GM12878 (cell line): Measurements from ENCODE around the gene MYL12A. TPM values are rescaled to one million over a fixed set of nuclear protein-coding genes. Genes with fewer than 3 reads are reported as not detected.

Experiments used
- ATF7 ChIP-seq: fragments of 450-650 bp; IDR thresholded peaks from 2 replicates; pipeline ENCODE4 v1.6.1; 2016; ENCODE audit warnings: low read depth, mild to moderate bottlenecking
- BMI1 ChIP-seq: fragments of 450-650 bp; IDR thresholded peaks from 2 replicates; pipeline ENCODE4 v1.6.1; 2016; ENCODE audit warnings: mild to moderate bottlenecking, moderate library complexity, borderline replicate concordance
- CHD4 ChIP-seq: fragments of 200-600 bp; sonication (generic); IDR thresholded peaks from 2 replicates; pipeline ENCODE4 v1.6.1; 2016; ENCODE audit warnings: mild to moderate bottlenecking
- EGR1 ChIP-seq, 2 experiments: IDR thresholded peaks; 1 replicate in 1 of 2; 2 replicates in 1 of 2; pipeline ENCODE4 v1.6.1; 2011 to 2012; ENCODE audit warnings: low read depth in 2 of 2, low read length in 2 of 2, borderline replicate concordance in 1 of 2, mild to moderate bottlenecking in 1 of 2, moderate library complexity in 1 of 2
- IKZF2 ChIP-seq, 2 experiments: fragments of 450-650 bp; IDR thresholded peaks; 2 replicates each; pipeline ENCODE4 v1.6.1; 2017; ENCODE audit warnings: mild to moderate bottlenecking in 2 of 2, moderate library complexity in 2 of 2
- IRF4 ChIP-seq: IDR thresholded peaks from 2 replicates; pipeline ENCODE4 v1.6.1; 2011; ENCODE audit warnings: low read depth, low read length
- MAX ChIP-seq: IDR thresholded peaks from 2 replicates; pipeline ENCODE4 v1.6.1; 2012; ENCODE audit warnings: low read depth, low read length, improper control_type of control experiment
- MEF2A ChIP-seq: IDR thresholded peaks from 2 replicates; pipeline ENCODE4 v1.6.1; 2011; ENCODE audit warnings: low read depth, mild to moderate bottlenecking, low read length, moderate library complexity; ENCODE audit not compliant: insufficient read depth
- MTA2 ChIP-seq: fragments of 450-650 bp; IDR thresholded peaks from 2 replicates; pipeline ENCODE4 v1.6.1; 2016; ENCODE audit warnings: low read depth, mild to moderate bottlenecking, moderate library complexity
- NFYA ChIP-seq: IDR thresholded peaks from 2 replicates; pipeline ENCODE4 v1.6.1; 2011; ENCODE audit warnings: low read depth, mild to moderate bottlenecking, low read length, improper control_type of control experiment, borderline replicate concordance
- PML ChIP-seq: IDR thresholded peaks from 2 replicates; pipeline ENCODE4 v1.6.1; 2012; ENCODE audit warnings: low read length, inconsistent platforms
- POLR2A ChIP-seq: IDR thresholded peaks from 2 replicates; pipeline ENCODE4 v1.6.1; 2011; ENCODE audit warnings: low read depth, mild to moderate bottlenecking, low read length
- RBBP5 ChIP-seq: fragments of 200-600 bp; sonication (generic); conservative IDR thresholded peaks from 2 replicates; pipeline ENCODE4 v1.6.1; 2016
- SREBF1 ChIP-seq: IDR thresholded peaks from 2 replicates; pipeline ENCODE4 v1.6.1; 2012; ENCODE audit warnings: mild to moderate bottlenecking, low read length
- SRF ChIP-seq, 2 experiments: IDR thresholded peaks; 2 replicates each; pipeline ENCODE4 v1.6.1; 2011; ENCODE audit warnings: low read depth in 2 of 2, low read length in 2 of 2, mild to moderate bottlenecking in 1 of 2, moderate library complexity in 1 of 2
- TARDBP ChIP-seq: IDR thresholded peaks from 2 replicates; pipeline ENCODE4 v1.6.1; 2016; ENCODE audit warnings: borderline replicate concordance
- TBL1XR1 ChIP-seq: IDR thresholded peaks from 2 replicates; pipeline ENCODE4 v1.6.1; 2012; ENCODE audit warnings: low read depth, low read length, improper control_type of control experiment
- ZNF592 ChIP-seq: fragments of 450-650 bp; IDR thresholded peaks from 2 replicates; pipeline ENCODE4 v1.6.1; 2017; ENCODE audit warnings: mild to moderate bottlenecking, moderate library complexity
- polyA plus RNA-seq, 11 experiments: library from polyadenylated mRNA; depleted of rRNA in 4 of 11; unstranded in 6 of 11; stranded (reverse) in 5 of 11; fragments of >200 nt; fragmentation: Nextera tagmentation in 4 of 11; fragmentation: Illumina TruSeq in 1 of 11; extraction: Ambion mirVana in 4 of 11; extraction: Trizol in 1 of 11; gene quantifications; 1 replicate in 1 of 11; 2 replicates in 10 of 11; pipeline versions ENCODE4 v1.2.1 to v1.2.3, GENCODE V29; 2011 to 2016; ENCODE audit warnings: inconsistent platforms in 2 of 11, missing spikeins in 2 of 11, low read depth in 1 of 11
- total RNA-seq, 4 experiments: library from RNA; depleted of rRNA in 3 of 4; stranded (reverse); fragments of >200 nt in 3 of 4; fragmentation: Illumina TruSeq in 1 of 4; extraction: Trizol in 1 of 4; gene quantifications; 2 replicates each; pipeline versions ENCODE4 v1.2.1 to v1.2.3, GENCODE V29; 2013 to 2021
- TF ChIP-seq, protein P1 (sequence below): fragments of 450-650 bp; IDR thresholded peaks from 2 replicates; pipeline ENCODE4 v1.6.1; 2018; ENCODE audit warnings: mild to moderate bottlenecking, low read depth, moderate library complexity; ENCODE audit not compliant: partially characterized antibody

Gene MYL12A
- total and polyA plus RNA-seq, 10 of the 15 experiments (the other 5 are each of a cell fraction or from before 2014, with no cell fraction given): 488 to 1,663 (median 924) TPM

DNA sequence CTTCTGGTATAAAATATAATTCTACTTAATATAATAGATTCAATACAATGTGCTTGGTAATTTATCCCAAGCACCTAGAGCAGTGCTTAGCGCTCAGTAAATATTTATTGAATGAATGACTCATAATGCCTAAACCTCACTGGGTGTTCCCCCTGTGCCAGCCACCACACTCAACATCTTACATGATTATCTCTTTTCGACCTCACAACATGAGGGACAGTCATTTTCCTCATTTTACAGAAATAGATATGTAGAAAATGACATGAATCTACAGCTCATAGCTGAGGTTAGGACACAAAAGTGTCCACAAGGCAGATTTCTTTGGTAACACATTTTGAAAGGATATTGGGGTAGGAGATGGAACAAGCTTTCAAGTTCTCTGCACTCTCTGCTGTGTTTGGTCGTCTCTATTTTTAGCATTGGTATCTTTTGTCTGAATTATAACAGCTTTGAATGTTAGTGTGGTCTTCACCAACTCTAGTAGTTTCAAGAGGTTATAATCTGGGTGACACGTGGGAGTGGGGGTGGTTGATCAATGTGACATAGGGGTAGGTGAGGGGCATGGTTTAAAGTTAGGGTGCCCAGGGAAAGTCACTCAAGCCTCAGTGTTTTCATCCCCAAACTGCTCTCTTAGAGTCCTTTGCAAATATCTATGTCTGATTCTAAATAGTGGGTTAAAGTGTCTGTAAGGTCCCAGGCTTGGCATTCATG is 37.6 kb upstream of the MYL12A start (continued):
- TF ChIP-seq, protein P1, sequence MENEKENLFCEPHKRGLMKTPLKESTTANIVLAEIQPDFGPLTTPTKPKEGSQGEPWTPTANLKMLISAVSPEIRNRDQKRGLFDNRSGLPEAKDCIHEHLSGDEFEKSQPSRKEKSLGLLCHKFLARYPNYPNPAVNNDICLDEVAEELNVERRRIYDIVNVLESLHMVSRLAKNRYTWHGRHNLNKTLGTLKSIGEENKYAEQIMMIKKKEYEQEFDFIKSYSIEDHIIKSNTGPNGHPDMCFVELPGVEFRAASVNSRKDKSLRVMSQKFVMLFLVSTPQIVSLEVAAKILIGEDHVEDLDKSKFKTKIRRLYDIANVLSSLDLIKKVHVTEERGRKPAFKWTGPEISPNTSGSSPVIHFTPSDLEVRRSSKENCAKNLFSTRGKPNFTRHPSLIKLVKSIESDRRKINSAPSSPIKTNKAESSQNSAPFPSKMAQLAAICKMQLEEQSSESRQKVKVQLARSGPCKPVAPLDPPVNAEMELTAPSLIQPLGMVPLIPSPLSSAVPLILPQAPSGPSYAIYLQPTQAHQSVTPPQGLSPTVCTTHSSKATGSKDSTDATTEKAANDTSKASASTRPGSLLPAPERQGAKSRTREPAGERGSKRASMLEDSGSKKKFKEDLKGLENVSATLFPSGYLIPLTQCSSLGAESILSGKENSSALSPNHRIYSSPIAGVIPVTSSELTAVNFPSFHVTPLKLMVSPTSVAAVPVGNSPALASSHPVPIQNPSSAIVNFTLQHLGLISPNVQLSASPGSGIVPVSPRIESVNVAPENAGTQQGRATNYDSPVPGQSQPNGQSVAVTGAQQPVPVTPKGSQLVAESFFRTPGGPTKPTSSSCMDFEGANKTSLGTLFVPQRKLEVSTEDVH: no peak
- no peak for TF ChIP-seq RBBP5
- no peak for TF ChIP-seq ZNF592
- TF ChIP-seq CHD4: no peak
- no peak for TF ChIP-seq PML
- TF ChIP-seq IKZF2 (IDR thresholded peaks at IDR 0.05): peak; percentile 36 to 45; a peak in 2 of 4 replicates
- no peak for TF ChIP-seq EGR1 (IDR thresholded peaks at IDR 0.05; ENCODE audit: borderline replicate concordance in 1 of 2, low read depth in 2 of 2, low read length in 2 of 2)
- TF ChIP-seq TBL1XR1: no peak
- TF ChIP-seq TARDBP: no peak
- no peak for TF ChIP-seq BMI1
- peak; percentile 52; the same call in 1 of the 2 replicates for TF ChIP-seq ATF7
- no peak for TF ChIP-seq NFYA
- no peak for TF ChIP-seq IRF4
- no peak for TF ChIP-seq SREBF1
- TF ChIP-seq MEF2A: 0 out of 2 replicates have a peak, but pooled peaks have one; percentile 37
- peak; percentile 66; the same call in 1 of the 2 replicates for TF ChIP-seq MTA2
- TF ChIP-seq SRF (IDR thresholded peaks at IDR 0.05; ENCODE audit: low read depth in 2 of 2, low read length in 2 of 2): no peak
- no peak for TF ChIP-seq MAX
- TF ChIP-seq POLR2A: no peak
